Activated T-cell treated with anti-CD3 and anti-CD28 coated beads for 24 hours (primary cell): ENCODE data around the gene GTF3C2.

Source experiments
- DNase-seq: peaks from one replicate; pipeline ENCODE4 v3.0.0-alpha.2; 2020; ENCODE audit warnings: low read depth

Gene GTF3C2

GRCh38 chr2:27297195-27297594 lies 59.4 kb downstream of the GTF3C2 start:
- DNase-seq, result no peak

- no peak for DNase-seq
Measured at GRCh38 chr2:27296481-27296880, 60.1 kb downstream of the GTF3C2 start.

- DNase-seq, result no peak
Measured at GRCh38 chr2:27294928-27295327, 61.6 kb downstream of the GTF3C2 start.

- DNase-seq, result no peak
Measured at GRCh38 chr2:27291865-27292264, 64.7 kb downstream of the GTF3C2 start.

- no peak for DNase-seq
Measured at GRCh38 chr2:27290549-27290948, 66.0 kb downstream of the GTF3C2 start.

- no peak for DNase-seq
Measured at GRCh38 chr2:27288610-27289009, 68.0 kb downstream of the GTF3C2 start.

GRCh38 chr2:27285481-27285880 lies 71.1 kb downstream of the GTF3C2 start:
- no peak for DNase-seq

GRCh38 chr2:27284996-27285395 lies 71.6 kb downstream of the GTF3C2 start:
- no peak for DNase-seq

GRCh38 chr2:27282892-27283291 lies 73.7 kb downstream of the GTF3C2 start:
- no peak for DNase-seq

GRCh38 chr2:27281855-27282559 lies 74.6 kb downstream of the GTF3C2 start, which contains the start of gene TRIM54:
Gene TRIM54, plus strand, starts transcription at chr2:27282429. Its CDS starts 303 bp downstream, at chr2:27282732.
- no peak for DNase-seq

GRCh38 chr2:27281442-27281841 lies 75.1 kb downstream of the GTF3C2 start:
- DNase-seq, result no peak

- no peak for DNase-seq
Measured at GRCh38 chr2:27280826-27281225, 75.7 kb downstream of the GTF3C2 start.

GRCh38 chr2:27278010-27278409 lies 78.6 kb downstream of the GTF3C2 start:
- DNase-seq, result no peak
